ENCODE data around the gene CCNF.

The CCNF gene

DNA sequence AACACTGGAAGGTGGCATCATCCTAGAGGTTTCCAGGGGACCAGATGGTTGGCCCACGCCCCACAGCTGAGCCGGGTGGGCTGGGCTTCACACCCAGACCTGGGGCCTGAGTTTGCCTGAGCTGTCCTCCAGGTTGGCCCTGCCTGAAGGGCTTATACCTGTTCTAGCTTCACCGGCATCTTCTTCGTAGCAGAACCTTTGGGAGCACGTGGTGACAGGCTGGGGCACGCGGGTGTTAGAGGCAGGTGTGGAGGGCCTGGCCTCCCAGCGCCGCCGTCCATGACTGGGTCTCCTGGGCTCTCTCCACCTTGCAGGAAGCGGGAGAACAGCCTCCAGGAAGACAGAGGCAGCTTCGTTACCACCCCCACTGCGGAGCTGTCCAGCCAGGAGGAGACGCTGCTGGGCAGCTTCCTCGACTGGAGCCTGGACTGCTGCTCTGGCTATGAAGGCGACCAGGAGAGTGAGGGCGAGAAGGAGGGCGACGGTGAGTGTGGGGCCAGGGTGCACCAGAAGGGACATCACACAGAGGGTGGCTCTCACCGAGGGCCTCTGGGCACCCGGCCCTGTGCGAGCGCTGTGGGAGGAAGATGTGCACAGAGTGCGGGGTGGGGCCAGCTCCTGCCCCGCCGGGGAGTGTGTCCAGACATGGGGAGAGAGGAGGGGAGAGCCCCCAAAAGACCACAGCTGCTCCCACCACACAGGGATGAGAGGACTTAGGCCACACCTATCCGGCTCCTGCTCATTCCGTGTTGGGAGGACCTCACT lies 26.0 kb downstream of the CCNF start:
- Histone ChIP-seq H3K4me2 (no peak overlapping the region), H3K4me1 (peaks cover 44% of the 10 kb centered on the region), H3K9ac (no peak overlapping the region), H3K27me3 (no peaks in the 10 kb centered on the region), H4K20me1 (peaks cover 67% of the 10 kb centered on the region), H3K4me3 (no peak overlapping the region), H3K36me3 (peaks cover 80% of the 10 kb centered on the region), H3K9me3 (no peaks in the 10 kb centered on the region), H3K27ac (no peak overlapping the region)
- TF ChIP-seq Cebpa-rat (IDR thresholded peaks at IDR 0.05), result no peak

DNA sequence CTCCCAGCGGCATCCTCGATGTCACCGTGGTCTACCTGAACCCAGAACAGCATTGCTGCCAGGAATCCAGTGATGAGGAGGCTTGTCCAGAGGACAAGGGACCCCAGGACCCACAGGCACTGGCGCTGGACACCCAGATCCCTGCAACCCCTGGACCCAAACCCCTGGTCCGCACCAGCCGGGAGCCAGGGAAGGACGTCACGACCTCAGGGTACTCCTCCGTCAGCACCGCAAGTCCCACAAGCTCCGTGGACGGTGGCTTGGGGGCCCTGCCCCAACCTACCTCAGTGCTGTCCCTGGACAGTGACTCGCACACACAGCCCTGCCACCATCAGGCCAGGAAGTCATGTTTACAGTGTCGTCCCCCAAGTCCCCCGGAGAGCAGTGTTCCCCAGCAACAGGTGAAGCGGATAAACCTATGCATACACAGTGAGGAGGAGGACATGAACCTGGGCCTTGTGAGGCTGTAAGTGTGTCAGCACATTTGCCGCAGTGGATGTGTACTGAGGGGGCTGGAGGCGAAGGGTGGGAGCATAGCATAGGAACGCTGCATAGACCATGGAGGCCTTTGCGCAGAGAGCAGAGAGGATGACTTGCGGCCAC lies 27.4 kb downstream of the CCNF start:
- peaks cover 76% of the 10 kb centered on the region for H3K36me3 ChIP-seq
- H4K20me1 ChIP-seq, result peaks cover 73% of the 10 kb centered on the region
- H3K4me3 ChIP-seq, result no peak overlapping the region
- no peaks in the 10 kb centered on the region for H3K27me3 ChIP-seq
- no peak overlapping the region for H3K27ac ChIP-seq
- TF ChIP-seq Cebpa-rat (IDR thresholded peaks at IDR 0.05), result no peak
- H3K9ac ChIP-seq, result 0 out of 2 replicates have a peak overlapping the region, but pooled peaks have one; percentile 15
- no peak overlapping the region for H3K4me2 ChIP-seq
- peaks cover 44% of the 10 kb centered on the region for H3K4me1 ChIP-seq
- H3K9me3 ChIP-seq, result no peaks in the 10 kb centered on the region

DNA sequence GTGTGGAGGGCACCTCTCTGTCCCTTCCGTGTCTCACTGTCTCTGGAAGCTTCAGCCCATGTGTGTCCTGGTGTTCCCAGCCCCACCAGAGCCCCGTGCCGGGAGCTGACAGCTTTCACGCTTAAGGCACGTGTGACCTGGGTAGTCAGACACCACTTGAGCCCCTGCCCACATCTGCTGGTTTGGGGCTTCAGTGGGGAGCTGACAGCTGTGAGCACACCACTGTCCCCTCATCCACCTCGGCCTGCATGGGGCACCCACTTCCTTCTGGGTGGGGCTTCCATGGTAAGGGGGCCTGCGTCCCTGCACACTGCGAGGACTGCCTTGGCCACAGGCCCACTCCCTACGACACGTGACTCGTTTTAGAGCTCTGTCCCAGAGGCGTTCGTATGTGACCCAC lies 28.0 kb downstream of the CCNF start:
- TF ChIP-seq Cebpa-rat (IDR thresholded peaks at IDR 0.05), result no peak
- H3K9me3 ChIP-seq, result no peaks in the 10 kb centered on the region
- no peak overlapping the region for H3K4me3 ChIP-seq
- H4K20me1 ChIP-seq, result peaks cover 73% of the 10 kb centered on the region
- H3K27ac ChIP-seq, result no peak overlapping the region
- no peak overlapping the region for H3K4me2 ChIP-seq
- H3K27me3 ChIP-seq, result no peaks in the 10 kb centered on the region
- H3K4me1 ChIP-seq, result peaks cover 44% of the 10 kb centered on the region
- H3K9ac ChIP-seq, result 0 out of 2 replicates have a peak overlapping the region, but pooled peaks have one; percentile 15
- H3K36me3 ChIP-seq, result peaks cover 77% of the 10 kb centered on the region

DNA sequence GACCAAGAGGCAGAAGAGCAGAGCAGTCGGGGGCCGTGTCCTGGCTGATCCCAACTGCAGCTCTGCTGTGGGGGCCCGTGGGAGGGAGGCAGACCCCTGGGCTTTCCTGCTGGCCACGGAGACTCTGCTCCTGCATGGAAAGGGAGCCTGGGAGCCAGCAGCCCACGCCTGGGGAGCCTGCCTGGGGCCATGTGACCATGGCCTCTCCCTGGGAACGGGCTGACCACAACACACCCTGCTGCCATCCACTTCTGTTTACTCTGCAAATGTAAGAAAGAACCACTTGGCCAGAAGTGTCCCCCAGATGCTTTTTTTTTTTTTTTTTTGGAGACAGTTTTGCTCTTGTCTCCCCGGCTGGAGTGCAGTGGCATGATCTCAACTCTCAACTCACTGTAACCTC lies 28.7 kb downstream of the CCNF start:
- Histone ChIP-seq H4K20me1 (peaks cover 73% of the 10 kb centered on the region), H3K4me3 (no peak overlapping the region), H3K4me1 (peaks cover 47% of the 10 kb centered on the region), H3K27ac (no peak overlapping the region), H3K36me3 (peaks cover 75% of the 10 kb centered on the region), H3K4me2 (0 out of 2 replicates have a peak overlapping the region, but pooled peaks have one; percentile 99), H3K9ac (no peak overlapping the region), H3K27me3 (no peaks in the 10 kb centered on the region), H3K9me3 (no peaks in the 10 kb centered on the region)
- TF ChIP-seq Cebpa-rat (IDR thresholded peaks at IDR 0.05), result no peak

DNA sequence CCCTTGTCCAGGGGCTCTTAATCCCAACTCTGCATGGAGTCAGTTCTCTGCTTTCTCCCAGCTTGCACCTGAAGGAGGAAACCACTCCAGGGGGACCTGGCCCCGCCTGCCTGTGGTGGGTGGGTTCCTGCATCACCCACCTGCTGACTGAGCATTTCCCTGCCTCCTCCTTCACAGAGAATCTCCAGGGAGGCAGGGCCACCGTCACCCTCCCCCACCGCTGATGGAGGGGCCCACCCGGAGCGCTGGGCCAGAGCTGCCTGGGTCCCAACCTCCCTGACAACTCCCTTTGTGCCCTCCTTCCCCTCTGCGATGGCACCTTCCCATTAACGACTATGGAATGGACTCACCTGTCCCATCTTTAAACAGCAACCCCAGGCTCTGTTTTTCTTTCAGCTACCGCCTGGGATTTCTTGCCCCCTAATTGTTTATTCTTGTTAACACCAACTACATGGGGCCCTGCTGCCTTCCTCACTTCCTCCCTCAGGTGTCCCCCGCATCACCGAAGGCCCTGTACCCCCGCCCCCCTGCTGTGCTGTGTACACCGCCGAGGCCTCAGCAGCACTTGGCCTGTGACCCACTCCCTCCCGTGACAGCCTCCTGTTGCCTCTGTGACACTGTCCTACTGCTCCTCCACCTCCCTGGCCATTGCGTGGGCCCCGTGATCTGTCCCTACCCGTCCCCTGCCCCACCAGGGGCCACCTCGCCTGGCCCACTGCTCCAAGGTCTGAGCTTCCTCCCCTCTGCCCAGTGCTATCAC lies 29.8 kb downstream of the CCNF start:
- H3K36me3 ChIP-seq, result peaks cover 64% of the 10 kb centered on the region
- peaks cover 56% of the 10 kb centered on the region for H3K4me1 ChIP-seq

DNA sequence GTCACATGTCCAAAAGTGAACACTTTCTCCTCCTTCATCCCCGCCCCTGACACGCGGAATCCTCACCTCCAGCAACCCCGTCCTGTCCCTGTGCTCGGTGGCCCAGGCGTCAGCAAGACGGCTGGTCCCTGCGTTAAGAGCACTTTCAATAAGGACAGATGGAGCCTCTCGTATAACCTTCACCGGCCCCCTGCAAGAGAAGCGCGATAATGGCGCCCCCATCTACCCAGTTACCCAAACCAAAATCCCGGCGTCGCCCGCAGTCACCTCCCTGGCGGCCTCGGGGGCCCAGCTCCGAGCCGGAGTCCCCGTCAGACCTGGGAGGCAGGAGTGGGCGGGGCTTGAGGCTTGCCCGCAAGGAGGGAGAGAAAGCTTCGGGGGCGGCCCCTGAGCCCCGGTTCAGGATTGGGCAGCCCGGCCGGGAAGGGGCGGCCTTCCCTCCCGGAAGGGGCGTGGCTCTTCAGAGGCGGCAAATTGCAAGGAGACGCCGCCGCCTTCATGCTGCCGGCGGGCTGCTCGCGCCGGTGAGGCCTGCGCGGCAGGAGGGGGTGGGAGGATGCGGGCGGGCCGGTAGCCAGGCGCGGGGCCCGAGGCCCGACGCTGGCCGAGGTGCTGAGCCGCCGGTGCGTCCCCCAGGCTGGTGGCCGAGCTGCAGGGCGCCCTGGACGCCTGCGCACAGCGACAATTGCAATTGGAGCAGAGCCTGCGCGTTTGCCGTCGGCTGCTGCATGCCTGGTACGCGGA lies 30.6 kb downstream of the CCNF start, which contains the start of gene TEDC2:
Gene TEDC2, plus strand, starts transcription at position 463 of the 744 bp plus-strand sequence. Its CDS starts 36 bp downstream, at position 499.
- peaks cover 56% of the 10 kb centered on the region for H3K36me3 ChIP-seq

More for the DNA sequence above, 29.8 kb downstream of the CCNF start:
- H3K27me3 ChIP-seq, result no peaks in the 10 kb centered on the region
- H4K20me1 ChIP-seq, result peaks cover 67% of the 10 kb centered on the region
- peak overlapping the region; percentile 75 for H3K4me3 ChIP-seq
- peak overlapping the region; percentile 48 for H3K27ac ChIP-seq
- peak overlapping the region; percentile 99 for H3K4me2 ChIP-seq
- no peaks in the 10 kb centered on the region for H3K9me3 ChIP-seq
- H3K9ac ChIP-seq, result peak overlapping the region; percentile 82
- TF ChIP-seq Cebpa-rat (IDR thresholded peaks at IDR 0.05), result no peak

DNA sequence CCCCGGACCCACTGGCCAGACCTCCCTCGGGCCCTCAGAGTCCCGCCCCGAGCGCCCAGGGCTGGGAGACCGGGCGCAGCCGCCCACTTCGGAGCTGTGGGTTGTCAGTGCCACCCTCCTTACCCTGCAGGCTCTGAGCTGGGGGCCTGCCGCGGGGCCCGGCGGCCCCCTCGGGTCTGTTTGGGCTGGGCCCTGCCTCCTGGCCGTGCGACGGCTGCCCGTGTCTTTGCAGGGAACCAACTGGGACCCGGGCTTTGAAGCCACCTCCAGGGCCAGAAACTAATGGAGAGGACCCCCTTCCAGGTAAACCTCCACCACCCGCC lies 31.1 kb downstream of the CCNF start:
- Histone ChIP-seq H3K36me3 (peaks cover 51% of the 10 kb centered on the region), H3K9me3 (no peaks in the 10 kb centered on the region), H4K20me1 (peaks cover 59% of the 10 kb centered on the region), H3K27ac (peak overlapping the region; percentile 48), H3K4me1 (peaks cover 64% of the 10 kb centered on the region), H3K4me3 (peak overlapping the region; percentile 75), H3K4me2 (peak overlapping the region; percentile 99), H3K9ac (peak overlapping the region; percentile 82), H3K27me3 (no peaks in the 10 kb centered on the region)
- no peak for TF ChIP-seq Cebpa-rat (IDR thresholded peaks at IDR 0.05)

More for the DNA sequence above, 30.6 kb downstream of the CCNF start, which contains the start of gene TEDC2:
- Histone ChIP-seq H3K9me3 (no peaks in the 10 kb centered on the region), H3K27me3 (no peaks in the 10 kb centered on the region), H3K9ac (peak within 1 kb of the TSS; percentile 82), H4K20me1 (peaks cover 64% of the 10 kb centered on the region), H3K27ac (peak within 1 kb of the TSS; percentile 48), H3K4me3 (peak within 1 kb of the TSS; percentile 75), H3K4me1 (peaks cover 64% of the 10 kb centered on the region), H3K4me2 (peak within 1 kb of the TSS; percentile 99)
- no peak for TF ChIP-seq Cebpa-rat (IDR thresholded peaks at IDR 0.05)

DNA sequence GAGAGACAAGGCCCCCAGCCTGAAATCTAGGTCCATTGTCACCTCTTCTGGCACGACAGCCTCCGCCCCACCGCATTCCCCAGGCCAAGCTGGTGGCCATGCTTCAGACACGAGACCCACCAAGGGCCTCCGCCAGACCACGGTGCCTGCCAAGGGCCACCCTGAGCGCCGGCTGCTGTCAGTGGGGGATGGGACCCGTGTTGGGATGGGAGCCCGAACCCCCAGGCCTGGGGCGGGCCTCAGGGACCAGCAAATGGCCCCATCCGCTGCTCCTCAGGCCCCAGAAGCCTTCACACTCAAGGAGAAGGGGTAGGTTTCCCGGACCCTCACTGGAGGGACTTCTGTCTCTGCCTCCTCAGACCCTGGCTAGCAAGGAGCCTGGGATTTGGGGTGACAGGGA lies 31.7 kb downstream of the CCNF start:
- H3K4me3 ChIP-seq, result peak overlapping the region; percentile 75
- peaks cover 68% of the 10 kb centered on the region for H3K4me1 ChIP-seq
- peaks cover 45% of the 10 kb centered on the region for H3K36me3 ChIP-seq
- H3K9me3 ChIP-seq, result no peaks in the 10 kb centered on the region
- TF ChIP-seq Cebpa-rat (IDR thresholded peaks at IDR 0.05), result no peak
- peak overlapping the region; percentile 48; the same call in 1 of the 2 replicates for H3K27ac ChIP-seq
- H3K27me3 ChIP-seq, result no peaks in the 10 kb centered on the region
- H4K20me1 ChIP-seq, result peaks cover 55% of the 10 kb centered on the region
- peak overlapping the region; percentile 82; the same call in 1 of the 2 replicates for H3K9ac ChIP-seq
- H3K4me2 ChIP-seq, result peak overlapping the region; percentile 99
